PC-3 (cell line): Measurements from ENCODE around the gene CD274.

Source experiments
- CTCF ChIP-seq: fragments of 300-600 bp; sonication (generic); conservative IDR thresholded peaks from 2 replicates; pipeline ENCODE4 v1.5.1; 2017; ENCODE audit warnings: antibody characterized with exemption, low read depth, mild to moderate bottlenecking, low read length
- EZH2 ChIP-seq: fragments of 300-600 bp; sonication (generic); IDR thresholded peaks from one replicate; pipeline ENCODE4 v1.6.1; 2017; ENCODE audit warnings: antibody characterized with exemption, mild to moderate bottlenecking, low read length; ENCODE audit not compliant: unreplicated experiment

- TF ChIP-seq CTCF (no peak), EZH2 (no peak)
Measured at GRCh38 chr9:5443850-5444249, 6.5 kb upstream of the CD274 start.
